Chondrocyte (in vitro differentiated cells): Measurements from ENCODE around the gene HNRNPLL. TPM values are rescaled to one million over a fixed set of nuclear protein-coding genes. Genes with fewer than 3 reads are reported as not detected.

Experiments
- DNase-seq: peaks from one replicate; pipeline ENCODE4 v3.0.0; 2021; ENCODE audit warnings: mixed read lengths, low spot score
- H3K27ac Mint-ChIP-seq: one replicate; pipeline ENCODE4 v1.8.0; 2021; ENCODE audit warnings: mild to moderate bottlenecking, moderate library complexity, mixed read lengths; ENCODE audit not compliant: unreplicated experiment
- H3K27me3 Mint-ChIP-seq: 2 replicates; pipeline ENCODE4 v1.8.0; 2021; ENCODE audit warnings: low read depth, mixed read lengths
- H3K36me3 Mint-ChIP-seq: 2 replicates; pipeline ENCODE4 v1.8.0; 2021; ENCODE audit warnings: low read depth, mixed read lengths
- H3K4me1 Mint-ChIP-seq: 2 replicates; pipeline ENCODE4 v1.8.0; 2021; ENCODE audit warnings: low read depth, mild to moderate bottlenecking, mixed read lengths
- H3K4me3 Mint-ChIP-seq: one replicate; pipeline ENCODE4 v1.8.0; 2021; ENCODE audit warnings: mild to moderate bottlenecking, moderate library complexity, mixed read lengths; ENCODE audit not compliant: unreplicated experiment
- H3K9me3 Mint-ChIP-seq: 2 replicates; pipeline ENCODE4 v1.8.0; 2021; ENCODE audit warnings: low read depth, mixed read lengths
- total RNA-seq: library from RNA; stranded (reverse); gene quantifications from 3 replicates; pipeline ENCODE4 v1.2.1, GENCODE V29; 2021
- TF ChIP-seq, protein P1 (sequence below): fragments of 200-600 bp; sonication (generic); IDR thresholded peaks from 2 replicates; pipeline ENCODE4 v1.5.0; 2021; ENCODE audit warnings: antibody characterized with exemption, mild to moderate bottlenecking, moderate library complexity

Gene HNRNPLL
- total RNA-seq, 1 donor from 2014 or later, result 41.8 TPM

DNA sequence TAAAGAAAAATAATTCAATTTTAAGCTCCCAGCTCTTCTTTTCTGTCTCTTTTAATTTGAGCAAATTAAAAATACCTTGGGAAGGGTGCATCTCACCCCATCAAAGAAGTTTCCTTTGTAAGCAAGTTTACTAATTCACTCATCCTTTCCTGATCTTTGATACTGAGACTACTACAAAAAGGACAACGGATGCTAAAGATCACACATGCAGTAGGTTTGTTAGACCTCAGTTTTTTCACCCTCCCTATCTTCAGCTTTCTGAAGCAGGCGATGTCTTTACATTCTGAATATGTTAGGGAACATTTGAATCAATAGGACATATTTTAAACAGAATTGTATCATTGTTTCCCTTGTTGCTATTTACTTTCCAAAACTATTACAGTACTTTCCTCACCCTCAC lies 6.0 kb upstream of the HNRNPLL start:
- TF ChIP-seq, protein P1, sequence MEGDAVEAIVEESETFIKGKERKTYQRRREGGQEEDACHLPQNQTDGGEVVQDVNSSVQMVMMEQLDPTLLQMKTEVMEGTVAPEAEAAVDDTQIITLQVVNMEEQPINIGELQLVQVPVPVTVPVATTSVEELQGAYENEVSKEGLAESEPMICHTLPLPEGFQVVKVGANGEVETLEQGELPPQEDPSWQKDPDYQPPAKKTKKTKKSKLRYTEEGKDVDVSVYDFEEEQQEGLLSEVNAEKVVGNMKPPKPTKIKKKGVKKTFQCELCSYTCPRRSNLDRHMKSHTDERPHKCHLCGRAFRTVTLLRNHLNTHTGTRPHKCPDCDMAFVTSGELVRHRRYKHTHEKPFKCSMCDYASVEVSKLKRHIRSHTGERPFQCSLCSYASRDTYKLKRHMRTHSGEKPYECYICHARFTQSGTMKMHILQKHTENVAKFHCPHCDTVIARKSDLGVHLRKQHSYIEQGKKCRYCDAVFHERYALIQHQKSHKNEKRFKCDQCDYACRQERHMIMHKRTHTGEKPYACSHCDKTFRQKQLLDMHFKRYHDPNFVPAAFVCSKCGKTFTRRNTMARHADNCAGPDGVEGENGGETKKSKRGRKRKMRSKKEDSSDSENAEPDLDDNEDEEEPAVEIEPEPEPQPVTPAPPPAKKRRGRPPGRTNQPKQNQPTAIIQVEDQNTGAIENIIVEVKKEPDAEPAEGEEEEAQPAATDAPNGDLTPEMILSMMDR, result no peak
- Mint-ChIP-seq H3K27me3 (no peaks in the 10 kb centered on the region), H3K4me3 (no peak overlapping the region), H3K36me3 (no peaks in the 10 kb centered on the region), H3K4me1 (peaks cover 7% of the 10 kb centered on the region), H3K9me3 (no peaks in the 10 kb centered on the region), H3K27ac (no peak overlapping the region)
- no peak for DNase-seq

DNA sequence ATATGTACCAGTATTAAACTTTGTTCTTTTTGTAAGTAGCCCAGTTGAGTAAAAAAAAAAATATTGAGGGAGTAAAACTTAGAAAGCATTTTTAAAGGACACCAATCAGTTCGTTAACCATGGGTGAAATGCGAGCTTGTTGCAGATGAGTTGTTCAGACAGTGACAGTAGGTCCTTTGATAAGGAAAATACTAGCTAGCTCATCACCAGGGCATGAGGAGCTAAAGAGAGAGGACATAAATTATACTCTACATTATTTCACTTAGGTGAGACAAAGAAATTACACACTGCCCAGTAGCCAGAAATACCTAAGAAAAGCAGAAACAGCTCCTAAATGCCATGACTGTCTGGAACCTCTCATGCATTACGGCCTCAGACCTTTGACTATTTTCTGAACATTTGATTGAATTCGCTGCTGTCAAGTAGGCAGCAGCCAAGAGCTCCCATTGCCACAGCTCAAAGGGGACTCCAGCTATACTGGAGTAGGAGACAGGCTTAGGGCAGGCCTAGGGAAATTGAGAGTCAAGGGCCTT lies 2.6 kb upstream of the HNRNPLL start:
- TF ChIP-seq, protein P1, result no peak
- DNase-seq, result no peak
- Mint-ChIP-seq H3K9me3 (no peaks in the 10 kb centered on the region), H3K27me3 (no peaks in the 10 kb centered on the region), H3K36me3 (no peaks in the 10 kb centered on the region), H3K27ac (no peak overlapping the region), H3K4me1 (peaks cover 17% of the 10 kb centered on the region), H3K4me3 (no peak overlapping the region)

DNA sequence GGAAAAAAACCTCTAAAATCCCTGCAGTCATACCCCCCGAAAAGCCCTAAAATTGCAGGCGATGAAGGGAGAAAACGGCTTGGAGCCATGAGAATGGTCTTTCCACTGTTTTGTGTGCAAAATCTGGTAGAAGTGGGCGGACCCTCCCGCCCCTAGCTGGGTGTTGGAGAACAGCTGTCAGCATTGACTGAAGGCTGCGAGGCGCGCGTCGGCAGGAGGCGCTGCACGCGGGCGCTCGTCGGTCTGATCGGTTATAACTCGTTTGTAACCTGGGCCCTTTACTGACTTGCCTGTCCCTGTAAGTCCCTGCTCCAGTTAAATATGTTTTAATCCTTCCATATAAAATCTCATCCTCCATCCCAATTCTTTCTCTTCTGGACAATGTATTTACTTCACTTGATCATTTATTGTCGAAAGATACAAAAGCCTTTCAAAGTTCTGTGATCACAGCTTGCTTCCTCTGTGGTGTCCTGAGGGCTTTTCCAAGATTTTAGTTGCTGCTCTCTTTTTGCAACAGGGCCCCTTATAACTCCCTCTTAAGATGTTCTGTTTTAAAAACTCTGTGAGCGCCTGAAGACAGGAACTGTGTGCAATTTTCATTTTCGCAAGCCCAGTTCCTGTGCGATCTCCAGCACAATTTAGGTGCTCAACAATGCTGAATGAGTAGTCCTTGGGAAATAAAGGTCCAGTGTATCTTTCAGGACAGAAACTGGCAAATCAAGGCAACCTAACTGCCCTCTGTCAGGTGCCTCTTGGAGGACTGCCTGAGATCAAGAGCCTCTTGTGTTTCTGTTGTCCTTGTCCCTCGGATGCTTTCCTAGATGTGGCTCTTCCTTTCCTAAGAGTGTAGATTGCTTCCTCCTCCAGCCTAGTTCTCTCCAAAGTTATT lies 918 bp upstream of the HNRNPLL start:
- H3K4me3 Mint-ChIP-seq, result peak overlapping the region; percentile 88
- TF ChIP-seq, protein P1, result peak; percentile 97
- H3K27me3 Mint-ChIP-seq, result no peaks in the 10 kb centered on the region
- H3K4me1 Mint-ChIP-seq, result peaks cover 34% of the 10 kb centered on the region
- DNase-seq, result no peak
- H3K9me3 Mint-ChIP-seq, result no peaks in the 10 kb centered on the region
- peak overlapping the region; percentile 93 for H3K27ac Mint-ChIP-seq
- H3K36me3 Mint-ChIP-seq, result no peaks in the 10 kb centered on the region

DNA sequence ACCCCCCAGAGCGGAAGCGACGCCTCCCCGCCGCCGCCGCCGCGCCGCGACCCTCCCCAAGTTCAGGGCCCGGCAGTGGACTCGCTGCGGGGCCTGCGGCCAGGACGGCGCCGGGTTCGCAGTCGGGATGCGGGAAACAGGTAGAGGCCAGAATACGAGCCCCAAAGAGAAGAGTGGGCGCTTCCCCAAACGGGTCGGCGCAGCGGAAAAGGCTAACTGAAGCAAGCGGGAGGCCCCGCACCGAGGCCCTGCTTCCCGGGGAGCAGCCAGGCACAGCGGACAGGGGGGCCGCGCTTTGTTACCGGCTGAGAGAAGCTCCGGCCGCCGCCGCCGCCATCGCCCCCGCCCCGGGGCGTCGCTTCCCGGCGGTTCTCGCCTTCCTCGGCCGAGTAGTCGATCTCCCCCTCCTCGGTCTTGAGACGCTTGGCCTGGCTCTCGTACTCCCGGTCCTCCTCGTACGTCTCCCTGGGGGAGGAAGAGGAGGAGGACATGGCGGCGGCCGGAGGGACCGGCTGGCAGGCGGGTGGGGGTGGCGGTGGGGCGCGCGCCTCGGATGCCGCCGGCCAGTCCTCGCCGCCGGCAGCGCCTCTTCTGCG lies 494 bp downstream of the HNRNPLL start:
- H3K27me3 Mint-ChIP-seq, result no peaks in the 10 kb centered on the region
- H3K36me3 Mint-ChIP-seq, result no peaks in the 10 kb centered on the region
- H3K4me3 Mint-ChIP-seq, result peak overlapping the region; percentile 88
- peaks cover 41% of the 10 kb centered on the region for H3K4me1 Mint-ChIP-seq
- TF ChIP-seq, protein P1, result no peak
- H3K9me3 Mint-ChIP-seq, result no peaks in the 10 kb centered on the region
- H3K27ac Mint-ChIP-seq, result peak overlapping the region; percentile 98
- DNase-seq, result no peak

DNA sequence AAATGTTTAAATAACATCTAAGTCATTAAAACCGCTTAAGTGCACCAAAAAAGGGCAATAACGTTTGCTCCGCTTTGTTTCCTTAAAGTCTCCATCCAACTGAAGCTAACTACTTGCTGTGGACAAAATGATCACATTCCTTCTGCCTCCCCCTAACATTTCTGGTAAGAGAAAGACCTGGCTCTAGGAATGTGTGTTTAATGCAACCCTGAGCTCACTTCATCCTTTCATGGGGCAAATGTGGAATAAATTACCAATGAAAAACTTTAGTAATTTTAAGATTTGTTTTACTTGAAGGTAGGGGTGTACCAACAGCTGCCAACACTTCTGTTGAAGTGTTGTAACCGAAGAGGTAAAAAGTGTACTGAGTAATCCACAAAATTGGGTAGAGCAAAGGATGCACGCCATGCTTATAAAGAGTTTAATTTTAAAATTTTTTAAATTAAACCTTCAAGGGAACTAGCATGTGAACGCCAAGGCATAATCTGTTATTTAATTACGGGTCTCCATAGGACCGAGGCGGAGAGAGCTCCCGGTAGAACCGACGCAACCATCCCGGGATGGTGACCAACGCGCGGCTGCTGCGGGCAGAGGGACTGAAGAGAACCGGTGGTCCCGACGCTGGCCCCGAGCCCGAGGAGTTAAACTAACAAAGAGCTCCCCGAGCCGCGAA lies 1.1 kb downstream of the HNRNPLL start:
- TF ChIP-seq, protein P1, result no peak
- no peaks in the 10 kb centered on the region for H3K36me3 Mint-ChIP-seq
- H3K4me3 Mint-ChIP-seq, result peak overlapping the region; percentile 88
- peaks cover 46% of the 10 kb centered on the region for H3K4me1 Mint-ChIP-seq
- H3K27ac Mint-ChIP-seq, result peak overlapping the region; percentile 98
- no peaks in the 10 kb centered on the region for H3K27me3 Mint-ChIP-seq
- no peak for DNase-seq
- no peaks in the 10 kb centered on the region for H3K9me3 Mint-ChIP-seq
